HepG2 (cell line): Measurements from ENCODE around the gene ZNF792. TPM values are rescaled to one million over a fixed set of nuclear protein-coding genes. Genes with fewer than 3 reads are reported as not detected.

ENCODE experiments used
- ASH2L ChIP-seq: fragments of 300-600, 200-600 bp; sonication (generic); IDR thresholded peaks from 2 replicates; pipeline ENCODE4 v1.7.0; 2017; ENCODE audit warnings: low read depth, mild to moderate bottlenecking, moderate library complexity, mixed read lengths, low read length; ENCODE audit not compliant: insufficient read length
- CCAR2 ChIP-seq: fragments of 200-400 bp; formaldehyde crosslinking; optimal IDR thresholded peaks from 2 replicates; pipeline ENCODE3; 2018; ENCODE audit warnings: low read depth, mild to moderate bottlenecking, low read length, moderate library complexity
- CENPT ChIP-seq: sonication (generic); formaldehyde crosslinking; IDR thresholded peaks from 2 replicates; pipeline ENCODE4 v1.8.0; 2022; ENCODE audit warnings: low read depth, mild to moderate bottlenecking, moderate library complexity, missing genetic modification reagents
- GATA4 ChIP-seq: sonication (generic); IDR thresholded peaks from 2 replicates; pipeline ENCODE4 v1.6.1; 2016; ENCODE audit warnings: antibody characterized with exemption, low read depth, borderline replicate concordance
- HDAC6 ChIP-seq: fragments of 200-600 bp; sonication (generic); IDR thresholded peaks from 2 replicates; pipeline ENCODE4 v1.7.0; 2017; ENCODE audit warnings: mild to moderate bottlenecking, antibody characterized with exemption, low read length, low read depth
- IRF2 ChIP-seq: IDR thresholded peaks from 2 replicates; pipeline ENCODE4 v1.6.1; 2018; ENCODE audit warnings: missing genetic modification reagents, missing compliant biosample characterization
- KDM4B ChIP-seq: sonication (generic); formaldehyde crosslinking; IDR thresholded peaks from 2 replicates; pipeline ENCODE4 v1.4.0; 2020; ENCODE audit warnings: missing genetic modification reagents
- KLF9 ChIP-seq: IDR thresholded peaks from 2 replicates; pipeline ENCODE4 v1.6.1; 2016; ENCODE audit warnings: low read depth
- MLLT10 ChIP-seq: sonication (generic); formaldehyde crosslinking; IDR thresholded peaks from 2 replicates; pipeline ENCODE4 v1.4.0; 2020; ENCODE audit warnings: missing genetic modification reagents
- NR2C2 ChIP-seq: sonication (generic); formaldehyde crosslinking; IDR thresholded peaks from 2 replicates; pipeline ENCODE4 v1.4.0; 2020; ENCODE audit warnings: missing genetic modification reagents, mild to moderate bottlenecking, moderate library complexity, borderline replicate concordance
- NR2F6 ChIP-seq, 2 experiments: IDR thresholded peaks; 2 replicates each; pipeline ENCODE4 v1.6.1; 2016; ENCODE audit warnings: antibody characterized with exemption in 1 of 2, mild to moderate bottlenecking in 1 of 2
- RFX1 ChIP-seq: fragments of 450-650 bp; IDR thresholded peaks from 2 replicates; pipeline ENCODE4 v1.6.1; 2017
- SMARCE1 ChIP-seq: fragments of 450-650 bp; IDR thresholded peaks from 2 replicates; pipeline ENCODE4 v1.6.1; 2017; ENCODE audit warnings: borderline replicate concordance
- SOX5 ChIP-seq: IDR thresholded peaks from 2 replicates; pipeline ENCODE4 v1.6.1; 2016; ENCODE audit warnings: borderline replicate concordance
- TAF1 ChIP-seq: sonication (generic); formaldehyde crosslinking; IDR thresholded peaks from 2 replicates; pipeline ENCODE4 v1.4.0; 2020; ENCODE audit warnings: missing genetic modification reagents
- TARDBP ChIP-seq: sonication (generic); formaldehyde crosslinking; IDR thresholded peaks from 2 replicates; pipeline ENCODE4 v1.8.0; 2022; ENCODE audit warnings: mild to moderate bottlenecking, missing genetic modification reagents
- TRIM24 ChIP-seq: sonication (generic); formaldehyde crosslinking; IDR thresholded peaks from 2 replicates; pipeline ENCODE4 v1.8.0; 2022; ENCODE audit warnings: mild to moderate bottlenecking, missing genetic modification reagents
- ZFX ChIP-seq: sonication (generic); formaldehyde crosslinking; IDR thresholded peaks from 2 replicates; pipeline ENCODE4 v1.4.0; 2020; ENCODE audit warnings: mild to moderate bottlenecking, low read depth, missing genetic modification reagents, moderate library complexity
- ZNF343 ChIP-seq: sonication (generic); formaldehyde crosslinking; IDR thresholded peaks from 2 replicates; pipeline ENCODE4 v1.4.0; 2020; ENCODE audit warnings: mild to moderate bottlenecking, missing genetic modification reagents
- ZNF460 ChIP-seq: sonication (generic); formaldehyde crosslinking; IDR thresholded peaks from 2 replicates; pipeline ENCODE4 v1.5.1; 2020; ENCODE audit warnings: missing genetic modification reagents, mild to moderate bottlenecking, borderline replicate concordance
- ZNF501 ChIP-seq: sonication (generic); formaldehyde crosslinking; IDR thresholded peaks from 2 replicates; pipeline ENCODE4 v1.5.1; 2020; ENCODE audit warnings: mild to moderate bottlenecking, moderate library complexity, missing genetic modification reagents
- polyA plus RNA-seq, 8 experiments: library from polyadenylated mRNA; depleted of rRNA in 3 of 8; stranded (reverse) in 7 of 8; unstranded in 1 of 8; fragments of >200 nt; fragmentation: Illumina TruSeq in 4 of 8; extraction: Trizol in 4 of 8; gene quantifications; 2 replicates each; pipeline versions ENCODE4 v1.2.1 to v1.2.3, GENCODE V29; 2011 to 2016; ENCODE audit warnings: low read depth in 4 of 8, missing spikeins in 1 of 8, mixed read lengths in 1 of 8; ENCODE audit not compliant: insufficient read depth in 1 of 8
- total RNA-seq, 5 experiments: library from RNA; depleted of rRNA; stranded (reverse); fragments of >200 nt; fragmentation: Illumina TruSeq; extraction: Trizol; gene quantifications; 2 replicates each; pipeline ENCODE4 v1.2.3, GENCODE V29; 2016; ENCODE audit warnings: low read depth in 1 of 5
- TF ChIP-seq, protein P1 (sequence below): sonication (generic); formaldehyde crosslinking; IDR thresholded peaks from 2 replicates; pipeline ENCODE4 v1.4.0; 2020; ENCODE audit warnings: missing genetic modification reagents
- TF ChIP-seq, protein P2 (sequence below): sonication (generic); formaldehyde crosslinking; IDR thresholded peaks from 2 replicates; pipeline ENCODE4 v1.4.0; 2020; ENCODE audit warnings: missing genetic modification reagents
- TF ChIP-seq, protein P3 (sequence below): IDR thresholded peaks from 2 replicates; pipeline ENCODE4 v1.6.1; 2016; ENCODE audit warnings: control low read depth

The ZNF792 gene
- total and polyA plus RNA-seq, 2 of the 13 experiments (the other 11 are each of a cell fraction or from before 2014, with no cell fraction given) = 5.5 to 11.5 TPM

DNA sequence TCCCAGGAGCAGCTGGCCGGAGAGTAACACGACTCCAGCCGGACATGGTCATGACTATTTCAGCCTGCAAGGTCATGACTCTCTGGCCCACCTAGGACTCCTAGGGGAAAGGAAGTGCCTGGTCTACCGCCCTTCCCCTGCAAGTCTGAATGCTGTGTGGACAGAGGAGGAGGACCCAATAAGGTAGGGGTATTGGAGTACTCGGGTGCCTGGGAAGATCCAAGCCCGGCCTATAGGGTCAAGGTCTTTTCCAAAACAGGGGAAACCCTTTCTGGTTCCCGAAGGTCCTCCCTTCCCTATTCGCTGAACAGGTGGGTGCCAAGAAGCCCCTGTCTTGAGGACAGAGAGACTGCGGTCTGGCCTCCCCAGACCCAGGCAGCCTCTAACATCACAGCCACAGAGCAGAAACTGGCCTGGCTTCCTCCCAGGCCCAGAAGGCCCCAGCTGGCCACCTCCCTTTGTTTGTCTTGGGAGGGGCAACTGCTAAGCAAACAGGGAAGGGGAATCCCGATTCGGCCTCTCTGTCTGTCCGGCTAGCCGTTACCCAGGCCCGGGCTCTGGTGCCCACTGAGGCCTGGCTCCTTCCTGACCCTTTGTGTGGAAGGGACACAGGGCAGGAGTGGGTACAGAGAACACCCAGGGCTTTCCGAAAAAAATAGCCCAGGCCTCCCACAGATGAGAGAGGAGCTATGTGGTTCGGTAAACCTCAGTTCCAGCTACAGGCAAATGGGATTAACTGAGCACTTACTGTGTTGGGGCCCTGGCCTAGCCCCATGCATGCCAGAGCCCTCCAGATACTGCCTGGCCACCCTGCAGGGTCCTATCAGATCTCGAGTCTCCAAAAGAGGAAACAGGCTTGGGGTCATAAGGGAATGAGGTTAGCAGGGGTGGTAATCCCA is 30.9 kb upstream of the ZNF792 start (continued):
- TF ChIP-seq, protein P1, sequence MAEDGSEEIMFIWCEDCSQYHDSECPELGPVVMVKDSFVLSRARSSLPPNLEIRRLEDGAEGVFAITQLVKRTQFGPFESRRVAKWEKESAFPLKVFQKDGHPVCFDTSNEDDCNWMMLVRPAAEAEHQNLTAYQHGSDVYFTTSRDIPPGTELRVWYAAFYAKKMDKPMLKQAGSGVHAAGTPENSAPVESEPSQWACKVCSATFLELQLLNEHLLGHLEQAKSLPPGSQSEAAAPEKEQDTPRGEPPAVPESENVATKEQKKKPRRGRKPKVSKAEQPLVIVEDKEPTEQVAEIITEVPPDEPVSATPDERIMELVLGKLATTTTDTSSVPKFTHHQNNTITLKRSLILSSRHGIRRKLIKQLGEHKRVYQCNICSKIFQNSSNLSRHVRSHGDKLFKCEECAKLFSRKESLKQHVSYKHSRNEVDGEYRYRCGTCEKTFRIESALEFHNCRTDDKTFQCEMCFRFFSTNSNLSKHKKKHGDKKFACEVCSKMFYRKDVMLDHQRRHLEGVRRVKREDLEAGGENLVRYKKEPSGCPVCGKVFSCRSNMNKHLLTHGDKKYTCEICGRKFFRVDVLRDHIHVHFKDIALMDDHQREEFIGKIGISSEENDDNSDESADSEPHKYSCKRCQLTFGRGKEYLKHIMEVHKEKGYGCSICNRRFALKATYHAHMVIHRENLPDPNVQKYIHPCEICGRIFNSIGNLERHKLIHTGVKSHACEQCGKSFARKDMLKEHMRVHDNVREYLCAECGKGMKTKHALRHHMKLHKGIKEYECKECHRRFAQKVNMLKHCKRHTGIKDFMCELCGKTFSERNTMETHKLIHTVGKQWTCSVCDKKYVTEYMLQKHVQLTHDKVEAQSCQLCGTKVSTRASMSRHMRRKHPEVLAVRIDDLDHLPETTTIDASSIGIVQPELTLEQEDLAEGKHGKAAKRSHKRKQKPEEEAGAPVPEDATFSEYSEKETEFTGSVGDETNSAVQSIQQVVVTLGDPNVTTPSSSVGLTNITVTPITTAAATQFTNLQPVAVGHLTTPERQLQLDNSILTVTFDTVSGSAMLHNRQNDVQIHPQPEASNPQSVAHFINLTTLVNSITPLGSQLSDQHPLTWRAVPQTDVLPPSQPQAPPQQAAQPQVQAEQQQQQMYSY = peak; percentile 34; the same call in 1 of the 2 replicates
- TF ChIP-seq KDM4B (CRISPR knock-in tag) = peak; percentile 80; the same call in 1 of the 2 replicates
- TF ChIP-seq TAF1 (CRISPR knock-in tag) = peak; percentile 70; the same call in 1 of the 2 replicates
- TF ChIP-seq IRF2 = peak; percentile 79
- peak; percentile 46; the same call in 1 of the 2 replicates for TF ChIP-seq NR2C2 (CRISPR knock-in tag)
- TF ChIP-seq TRIM24 (CRISPR knock-in tag) = no peak
- TF ChIP-seq, protein P2, sequence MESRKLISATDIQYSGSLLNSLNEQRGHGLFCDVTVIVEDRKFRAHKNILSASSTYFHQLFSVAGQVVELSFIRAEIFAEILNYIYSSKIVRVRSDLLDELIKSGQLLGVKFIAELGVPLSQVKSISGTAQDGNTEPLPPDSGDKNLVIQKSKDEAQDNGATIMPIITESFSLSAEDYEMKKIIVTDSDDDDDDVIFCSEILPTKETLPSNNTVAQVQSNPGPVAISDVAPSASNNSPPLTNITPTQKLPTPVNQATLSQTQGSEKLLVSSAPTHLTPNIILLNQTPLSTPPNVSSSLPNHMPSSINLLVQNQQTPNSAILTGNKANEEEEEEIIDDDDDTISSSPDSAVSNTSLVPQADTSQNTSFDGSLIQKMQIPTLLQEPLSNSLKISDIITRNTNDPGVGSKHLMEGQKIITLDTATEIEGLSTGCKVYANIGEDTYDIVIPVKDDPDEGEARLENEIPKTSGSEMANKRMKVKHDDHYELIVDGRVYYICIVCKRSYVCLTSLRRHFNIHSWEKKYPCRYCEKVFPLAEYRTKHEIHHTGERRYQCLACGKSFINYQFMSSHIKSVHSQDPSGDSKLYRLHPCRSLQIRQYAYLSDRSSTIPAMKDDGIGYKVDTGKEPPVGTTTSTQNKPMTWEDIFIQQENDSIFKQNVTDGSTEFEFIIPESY (CRISPR knock-in tag) = 0 out of 2 replicates have a peak, but pooled peaks have one; percentile 33
- TF ChIP-seq GATA4 = peak; percentile 57; the same call in 1 of the 2 replicates
- peak; percentile 50 for TF ChIP-seq ASH2L
- TF ChIP-seq, protein P3, sequence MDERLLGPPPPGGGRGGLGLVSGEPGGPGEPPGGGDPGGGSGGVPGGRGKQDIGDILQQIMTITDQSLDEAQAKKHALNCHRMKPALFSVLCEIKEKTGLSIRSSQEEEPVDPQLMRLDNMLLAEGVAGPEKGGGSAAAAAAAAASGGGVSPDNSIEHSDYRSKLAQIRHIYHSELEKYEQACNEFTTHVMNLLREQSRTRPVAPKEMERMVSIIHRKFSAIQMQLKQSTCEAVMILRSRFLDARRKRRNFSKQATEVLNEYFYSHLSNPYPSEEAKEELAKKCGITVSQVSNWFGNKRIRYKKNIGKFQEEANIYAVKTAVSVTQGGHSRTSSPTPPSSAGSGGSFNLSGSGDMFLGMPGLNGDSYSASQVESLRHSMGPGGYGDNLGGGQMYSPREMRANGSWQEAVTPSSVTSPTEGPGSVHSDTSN = no peak
- TF ChIP-seq NR2F6 (IDR thresholded peaks at IDR 0.05) = peak; percentile 72
- TF ChIP-seq NR2F6 (CRISPR knock-in tag; IDR thresholded peaks at IDR 0.05) = peak; percentile 79
- TF ChIP-seq RFX1 = no peak
- TF ChIP-seq SOX5 = peak; percentile 86; the same call in 1 of the 2 replicates
- no peak for TF ChIP-seq SMARCE1
- peak; percentile 39; the same call in 1 of the 2 replicates for TF ChIP-seq ZNF460 (CRISPR knock-in tag)
- no peak for TF ChIP-seq CCAR2
- peak; percentile 80 for TF ChIP-seq TARDBP (CRISPR knock-in tag)
- TF ChIP-seq ZFX (CRISPR knock-in tag) = peak; percentile 90
- 0 out of 2 replicates have a peak, but pooled peaks have one; percentile 18 for TF ChIP-seq KLF9 (CRISPR knock-in tag)
- TF ChIP-seq ZNF501 = no peak
- no peak for TF ChIP-seq MLLT10 (CRISPR knock-in tag)
- no peak for TF ChIP-seq ZNF343 (CRISPR knock-in tag)
- TF ChIP-seq HDAC6 = no peak
- no peak for TF ChIP-seq CENPT
